Upper lobe of left lung (tissue), 6 donors: ENCODE data around the gene STAG1. TPM values are rescaled to one million over a fixed set of nuclear protein-coding genes. Genes with fewer than 3 reads are reported as not detected.

Source experiments
- ATAC-seq, 2 donors: fragments of 200-7000 bp; cut with Tn5 transposase; one replicate each; pipeline ENCODE4 v1.9.1; 2022; ENCODE audit warnings: mild to moderate bottlenecking in 2 of 2, moderate library complexity in 2 of 2; ENCODE audit not compliant: low FRiP score in 2 of 2
- DNase-seq, 2 donors: peaks; one replicate each; pipeline ENCODE4 v3.0.0-alpha.2; 2019 to 2020
- H3K27ac ChIP-seq, 4 donors: fragments of 200-600 bp; sonication (generic); one replicate each; pipeline ENCODE4 v1.5.1; 2016 to 2019
- H3K27me3 ChIP-seq, 4 donors: fragments of 200-600 bp; sonication (generic); one replicate each; pipeline ENCODE4 v1.5.1; 2017 to 2019
- H3K36me3 ChIP-seq, 4 donors: fragments of 200-600 bp; sonication (generic); one replicate each; pipeline ENCODE4 v1.5.1; 2016 to 2019
- H3K4me1 ChIP-seq, 4 donors: fragments of 200-600 bp; sonication (generic); one replicate each; pipeline ENCODE4 v1.5.1; 2018 to 2019
- H3K4me3 ChIP-seq, 4 donors: fragments of 200-600 bp; sonication (generic); one replicate each; pipeline ENCODE4 v1.5.1; 2017 to 2019; ENCODE audit warnings: mild to moderate bottlenecking in 2 of 4, moderate library complexity in 1 of 4
- H3K9me3 ChIP-seq, 4 donors: fragments of 200-600 bp; sonication (generic); one replicate each; pipeline ENCODE4 v1.5.1; 2018 to 2019
- EP300 ChIP-seq, 4 donors: sonication (generic); formaldehyde crosslinking; IDR thresholded peaks; one replicate each; pipeline ENCODE4 v1.5.1; 2017; ENCODE audit warnings: antibody characterized with exemption in 4 of 4, control low read depth in 2 of 4
- POLR2A ChIP-seq, 4 donors: fragments of 450-650 bp; IDR thresholded peaks; one replicate each; pipeline ENCODE4 v1.5.1; 2016 to 2017; ENCODE audit warnings: antibody characterized with exemption in 4 of 4, mild to moderate bottlenecking in 2 of 4
- POLR2AphosphoS5 ChIP-seq, 2 donors: sonication (generic); formaldehyde crosslinking; IDR thresholded peaks; one replicate each; pipeline ENCODE4 v1.5.1; 2017; ENCODE audit warnings: antibody characterized with exemption in 2 of 2
- WGBS, 2 donors: methylation state at CpG; one replicate each; pipeline ENCODE4 v1.1.5; 2017 to 2018; 5-methylcytosine and 5-hydroxymethylcytosine counted together
- total RNA-seq, 6 donors: library from RNA; depleted of rRNA in 4 of 6; stranded (reverse); fragments of >200 nt in 4 of 6; gene quantifications; one replicate each; pipeline versions ENCODE4 v1.1.0 to v1.2.1, GENCODE V29; 2016 to 2021
- TF ChIP-seq, protein P1 (sequence below), 6 experiments: fragments of 450-650 bp in 4 of 6; fragments of 200-600 bp in 2 of 6; sonication (generic) in 2 of 6; IDR thresholded peaks; one replicate each; pipeline ENCODE4 v1.5.1; 2016 to 2019; ENCODE audit warnings: antibody characterized with exemption in 6 of 6
- donor health status: DM: no; HTN: no; CAD: no; lungs with moderate emphysema.
- donor health status: DM: no; HTN: yes; CAD: no; lungs with severe emphysema.

Gene STAG1
- total RNA-seq, 6 donors from 2014 or later, result 19.1 to 65.0 (median 34.2) TPM

DNA sequence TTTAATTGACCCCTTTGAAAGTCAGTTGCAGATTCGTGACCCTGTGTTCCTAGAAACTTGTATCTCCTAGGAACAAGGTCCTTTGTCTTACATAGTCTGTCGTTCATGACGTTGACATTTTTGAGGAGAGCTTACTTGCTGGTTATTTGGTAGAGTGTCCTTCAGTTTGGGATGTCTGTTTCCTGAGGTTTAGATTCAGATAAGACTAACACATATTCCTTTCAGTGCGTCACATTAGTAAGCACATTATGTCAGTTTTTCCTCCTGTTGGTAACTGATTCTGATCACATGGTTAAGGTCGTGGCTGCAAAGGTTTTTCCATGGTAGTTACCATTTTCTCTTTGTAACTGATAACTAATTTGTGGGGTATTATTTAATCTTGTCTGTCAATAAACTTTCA is 421.3 kb downstream of the STAG1 start:
- H3K4me1 ChIP-seq, result no peaks in the 10 kb centered on the region
- no peak overlapping the region for H3K27ac ChIP-seq
- H3K4me3 ChIP-seq, result no peak overlapping the region
- peaks cover 2 to 38% (median 23%) of the 10 kb centered on the region in 4 donors for H3K36me3 ChIP-seq
- 79 to 82% methylated on average over 5 of the region's 5 CpGs for WGBS, 2 donors
- H3K9me3 ChIP-seq, result no peaks in the 10 kb centered on the region
- TF ChIP-seq POLR2A (IDR thresholded peaks at IDR 0.05) (no peak), POLR2AphosphoS5 (IDR thresholded peaks at IDR 0.05) (no peak), EP300 (IDR thresholded peaks at IDR 0.05) (no peak)
- TF ChIP-seq, protein P1, sequence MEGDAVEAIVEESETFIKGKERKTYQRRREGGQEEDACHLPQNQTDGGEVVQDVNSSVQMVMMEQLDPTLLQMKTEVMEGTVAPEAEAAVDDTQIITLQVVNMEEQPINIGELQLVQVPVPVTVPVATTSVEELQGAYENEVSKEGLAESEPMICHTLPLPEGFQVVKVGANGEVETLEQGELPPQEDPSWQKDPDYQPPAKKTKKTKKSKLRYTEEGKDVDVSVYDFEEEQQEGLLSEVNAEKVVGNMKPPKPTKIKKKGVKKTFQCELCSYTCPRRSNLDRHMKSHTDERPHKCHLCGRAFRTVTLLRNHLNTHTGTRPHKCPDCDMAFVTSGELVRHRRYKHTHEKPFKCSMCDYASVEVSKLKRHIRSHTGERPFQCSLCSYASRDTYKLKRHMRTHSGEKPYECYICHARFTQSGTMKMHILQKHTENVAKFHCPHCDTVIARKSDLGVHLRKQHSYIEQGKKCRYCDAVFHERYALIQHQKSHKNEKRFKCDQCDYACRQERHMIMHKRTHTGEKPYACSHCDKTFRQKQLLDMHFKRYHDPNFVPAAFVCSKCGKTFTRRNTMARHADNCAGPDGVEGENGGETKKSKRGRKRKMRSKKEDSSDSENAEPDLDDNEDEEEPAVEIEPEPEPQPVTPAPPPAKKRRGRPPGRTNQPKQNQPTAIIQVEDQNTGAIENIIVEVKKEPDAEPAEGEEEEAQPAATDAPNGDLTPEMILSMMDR (IDR thresholded peaks at IDR 0.05), result no peak
- H3K27me3 ChIP-seq, result no peaks in the 10 kb centered on the region
- DNase-seq, result no peak
- ATAC-seq, result no peak

DNA sequence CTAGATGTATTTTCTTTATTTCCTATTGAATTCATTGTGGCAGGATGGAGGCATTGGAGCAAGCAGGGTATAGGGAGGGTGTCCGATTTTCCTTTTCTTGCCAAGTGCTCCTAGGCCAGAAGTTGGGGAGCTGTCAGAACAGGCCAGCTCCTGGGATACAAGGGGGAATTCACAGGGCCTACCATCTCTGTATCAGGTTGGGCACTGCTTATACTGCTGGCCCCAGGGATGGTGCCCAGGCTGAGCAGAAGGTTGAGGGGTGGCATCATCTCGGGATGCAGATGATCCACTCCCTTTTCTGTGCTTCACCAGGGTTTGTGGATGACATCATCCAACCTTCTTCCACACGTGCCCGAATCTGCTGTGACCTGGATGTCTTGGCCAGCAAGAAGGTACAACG is 422.6 kb downstream of the STAG1 start:
- no peak for TF ChIP-seq POLR2AphosphoS5 (IDR thresholded peaks at IDR 0.05)
- TF ChIP-seq, protein P1 (IDR thresholded peaks at IDR 0.05), result no peak
- TF ChIP-seq POLR2A (IDR thresholded peaks at IDR 0.05), result no peak
- no peak for TF ChIP-seq EP300 (IDR thresholded peaks at IDR 0.05)
- H3K4me3 ChIP-seq, result no peak overlapping the region
- DNase-seq, result no peak
- no peak overlapping the region for H3K27ac ChIP-seq
- H3K36me3 ChIP-seq, result peaks cover 2 to 28% (median 18%) of the 10 kb centered on the region in 4 donors
- no peaks in the 10 kb centered on the region for H3K9me3 ChIP-seq
- WGBS, 2 donors, result 78 to 82% methylated on average over 5 of the region's 5 CpGs
- no peak for ATAC-seq
- H3K27me3 ChIP-seq, result no peaks in the 10 kb centered on the region
- H3K4me1 ChIP-seq, result no peaks in the 10 kb centered on the region

DNA sequence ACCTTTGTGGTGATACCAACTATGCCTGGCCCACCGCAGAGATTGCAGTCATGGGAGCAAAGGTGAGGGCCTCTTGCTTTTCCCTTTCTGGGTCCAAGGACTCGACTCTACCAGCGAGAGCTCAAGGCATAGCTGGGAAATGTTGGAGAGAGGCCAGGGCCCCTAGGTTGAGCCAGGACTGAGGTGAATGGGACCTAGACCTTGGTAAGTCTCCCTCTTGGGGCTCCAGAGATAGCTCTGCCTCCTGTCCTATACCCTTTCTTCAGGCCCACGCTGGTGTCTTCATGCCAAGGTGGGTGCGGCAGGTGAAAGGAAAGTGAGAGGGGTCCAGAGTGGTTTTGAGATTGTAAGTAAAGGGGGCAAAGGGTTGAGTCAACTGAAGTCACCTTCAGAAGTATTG is 424.5 kb downstream of the STAG1 start:
- H3K36me3 ChIP-seq, result peaks cover 2 to 20% (median 16%) of the 10 kb centered on the region in 4 donors
- DNase-seq, result no peak
- no peak overlapping the region for H3K4me3 ChIP-seq
- ATAC-seq, result peak in 1 of 2 donors; percentile 34
- 97 to 100% methylated on average over 3 of the region's 5 CpGs for WGBS, 2 donors
- TF ChIP-seq EP300 (IDR thresholded peaks at IDR 0.05) (no peak), POLR2AphosphoS5 (IDR thresholded peaks at IDR 0.05) (no peak), POLR2A (IDR thresholded peaks at IDR 0.05) (no peak)
- TF ChIP-seq, protein P1 (IDR thresholded peaks at IDR 0.05), result no peak
- H3K4me1 ChIP-seq, result no peaks in the 10 kb centered on the region
- no peak overlapping the region for H3K27ac ChIP-seq
- H3K27me3 ChIP-seq, result no peaks in the 10 kb centered on the region
- peaks cover 0 to 9% (median under 1%) of the 10 kb centered on the region in 4 donors for H3K9me3 ChIP-seq

DNA sequence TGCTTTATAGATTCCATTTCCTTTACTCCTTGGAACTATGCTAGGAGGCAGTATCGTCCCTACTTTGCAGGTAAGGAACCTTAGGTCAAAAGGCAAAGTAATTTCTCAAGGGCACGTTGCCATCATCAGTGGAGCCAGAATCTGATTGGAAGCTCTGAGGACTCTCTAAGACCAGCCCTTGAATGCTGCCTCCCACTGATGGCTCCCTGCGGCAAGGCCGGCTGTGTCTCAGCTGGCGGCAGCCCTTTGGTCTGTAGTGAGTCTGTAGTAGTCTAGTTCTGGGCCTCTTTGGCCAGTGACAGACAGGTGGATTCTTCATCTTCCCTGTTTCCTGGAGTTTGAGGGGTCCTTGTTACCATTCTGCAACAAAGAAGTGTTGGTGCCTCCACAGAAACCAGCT is 425.9 kb downstream of the STAG1 start:
- H3K9me3 ChIP-seq, result peaks cover 0 to 18% (median 6%) of the 10 kb centered on the region in 4 donors
- H3K36me3 ChIP-seq, result peaks cover 2 to 24% (median 16%) of the 10 kb centered on the region in 4 donors
- no peak overlapping the region for H3K27ac ChIP-seq
- DNase-seq (peak in 1 of 2 donors; percentile 37), ATAC-seq (no peak)
- H3K4me1 ChIP-seq, result no peaks in the 10 kb centered on the region
- TF ChIP-seq EP300 (IDR thresholded peaks at IDR 0.05) (no peak), POLR2A (IDR thresholded peaks at IDR 0.05) (no peak), POLR2AphosphoS5 (IDR thresholded peaks at IDR 0.05) (no peak)
- TF ChIP-seq, protein P1 (IDR thresholded peaks at IDR 0.05), result no peak
- H3K27me3 ChIP-seq, result no peaks in the 10 kb centered on the region
- no peak overlapping the region for H3K4me3 ChIP-seq
- WGBS, 2 donors, result 98 to 100% methylated on average over 3 to 5 of the region's 5 CpGs

DNA sequence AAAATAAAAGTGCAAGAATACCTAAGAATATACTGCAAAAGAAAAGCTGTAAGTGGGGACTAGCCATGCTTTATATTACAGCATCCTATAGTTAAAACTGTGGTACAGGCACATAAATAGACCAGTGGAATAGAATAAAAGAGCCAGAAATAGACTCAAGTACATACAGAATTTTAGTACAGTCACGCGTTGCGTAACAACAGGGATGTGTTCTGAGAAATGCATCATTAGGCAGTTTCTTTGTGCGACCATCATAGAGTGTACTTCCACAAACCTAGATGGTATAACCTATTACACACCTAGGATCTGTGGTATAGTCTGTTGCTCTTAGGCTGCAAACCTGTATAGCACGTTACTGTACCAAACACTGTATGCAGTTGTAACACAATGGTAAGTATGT is 440.2 kb downstream of the STAG1 start:
- ATAC-seq, result no peak
- no peak overlapping the region for H3K4me3 ChIP-seq
- no peaks in the 10 kb centered on the region for H3K27me3 ChIP-seq
- no peak for TF ChIP-seq EP300 (IDR thresholded peaks at IDR 0.05)
- TF ChIP-seq POLR2A (IDR thresholded peaks at IDR 0.05), result no peak
- TF ChIP-seq, protein P1 (IDR thresholded peaks at IDR 0.05), result no peak
- no peak for TF ChIP-seq POLR2AphosphoS5 (IDR thresholded peaks at IDR 0.05)
- no peaks in the 10 kb centered on the region for H3K4me1 ChIP-seq
- H3K27ac ChIP-seq, result no peak overlapping the region
- DNase-seq, result no peak
- no peaks in the 10 kb centered on the region for H3K9me3 ChIP-seq
- WGBS, 2 donors, result 95 to 96% methylated on average over 5 of the region's 5 CpGs
- H3K36me3 ChIP-seq, result no peaks in the 10 kb centered on the region
